Fibroblast of skin of left quadriceps (primary cell): ENCODE measurements around the gene IFNA1.
A peak's percentile ranks its signal among the peaks of the same experiment; 100 is the strongest.
"Not testable (repeated sequence)": the region's sequence is repeated elsewhere in the genome, so short reads cannot be mapped to it uniquely, and the experiment has no call there.

ENCODE experiments used
- DNase-seq, 2 experiments: peaks; one replicate each; pipeline ENCODE4 v3.0.0-alpha.2; 2013; ENCODE audit warnings: low read depth in 2 of 2

The IFNA1 gene

DNA sequence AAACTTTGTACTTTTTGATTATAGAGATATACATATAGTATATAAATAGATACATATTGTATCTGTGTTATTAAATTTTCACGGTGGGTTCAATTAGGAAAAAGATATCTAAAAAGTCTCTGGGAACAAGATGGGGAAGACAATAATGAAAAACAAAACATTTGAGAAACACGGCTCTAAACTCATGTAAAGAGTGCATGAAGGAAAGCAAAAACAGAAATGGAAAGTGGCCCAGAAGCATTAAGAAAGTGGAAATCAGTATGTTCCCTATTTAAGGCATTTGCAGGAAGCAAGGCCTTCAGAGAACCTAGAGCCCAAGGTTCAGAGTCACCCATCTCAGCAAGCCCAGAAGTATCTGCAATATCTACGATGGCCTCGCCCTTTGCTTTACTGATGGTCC is at the start of gene IFNA1:
Gene IFNA1, plus strand, starts transcription at position 301 of the 400 bp plus-strand sequence. Its CDS starts 69 bp downstream, at position 370.
- DNase-seq, result no peak

DNA sequence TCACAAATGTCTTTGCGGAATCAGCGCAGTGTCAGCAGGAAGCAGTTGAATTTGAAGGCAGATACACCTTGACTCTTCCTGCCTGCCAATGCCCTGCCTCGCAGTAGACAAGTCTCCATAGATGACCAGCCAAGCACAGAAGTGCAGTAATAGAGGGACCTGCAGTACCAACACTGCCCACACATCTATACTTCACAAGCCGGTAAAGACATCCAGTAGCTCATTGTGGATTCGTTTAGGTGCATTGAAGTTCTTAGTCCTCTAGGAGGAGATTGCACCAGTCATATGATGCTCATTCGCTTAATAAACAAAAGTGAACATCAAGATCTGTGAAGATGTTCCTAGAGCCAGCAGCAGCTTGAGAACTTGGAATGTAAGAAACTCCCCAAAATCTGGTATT is 48.0 kb upstream of the IFNA1 start:
- no peak for DNase-seq

DNA sequence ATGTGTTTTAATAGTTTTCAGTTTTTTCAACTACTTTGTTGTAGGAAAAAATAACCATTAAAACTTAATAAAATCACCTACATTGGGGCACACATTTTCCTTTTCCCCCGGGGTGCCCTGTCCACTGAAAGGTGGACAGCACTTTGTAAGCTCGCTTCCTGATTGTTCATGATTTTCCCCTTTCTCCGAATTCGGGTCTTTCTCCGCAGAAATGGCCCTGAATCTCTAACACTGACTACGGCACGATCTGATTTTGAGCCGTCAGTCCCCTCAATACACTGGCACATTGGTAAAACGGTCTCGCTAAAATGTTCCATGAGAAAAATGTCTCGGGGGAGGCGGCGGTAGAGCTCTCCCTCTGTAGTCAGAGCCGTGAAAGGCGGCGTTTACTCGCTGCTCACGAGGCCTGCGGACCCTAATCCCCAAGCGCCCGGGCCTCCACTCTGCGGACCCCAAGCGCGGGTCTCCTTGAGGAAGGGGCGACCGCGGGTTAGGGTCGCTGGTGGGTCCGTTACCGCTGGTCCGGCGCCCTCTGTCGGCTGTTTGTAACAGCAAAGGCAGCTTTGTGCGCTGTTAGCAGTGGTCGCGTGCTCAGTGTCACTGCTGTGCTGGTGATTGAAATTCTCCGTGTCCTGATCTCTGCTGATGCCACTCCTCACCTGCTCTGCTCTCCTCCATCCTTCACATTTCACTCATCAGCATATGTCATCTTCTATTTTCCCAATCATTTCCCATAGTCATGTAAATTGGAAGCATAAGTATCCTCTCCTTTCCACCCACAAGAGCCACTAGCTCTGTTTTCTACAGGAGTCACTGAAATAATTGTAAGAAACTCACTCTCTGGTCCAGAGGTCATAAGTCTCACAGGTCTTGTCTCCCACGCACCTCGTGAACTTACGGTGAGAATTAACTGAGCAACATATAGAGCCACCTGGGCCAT is 44.2 kb upstream of the IFNA1 start:
- DNase-seq, result no peak

DNA sequence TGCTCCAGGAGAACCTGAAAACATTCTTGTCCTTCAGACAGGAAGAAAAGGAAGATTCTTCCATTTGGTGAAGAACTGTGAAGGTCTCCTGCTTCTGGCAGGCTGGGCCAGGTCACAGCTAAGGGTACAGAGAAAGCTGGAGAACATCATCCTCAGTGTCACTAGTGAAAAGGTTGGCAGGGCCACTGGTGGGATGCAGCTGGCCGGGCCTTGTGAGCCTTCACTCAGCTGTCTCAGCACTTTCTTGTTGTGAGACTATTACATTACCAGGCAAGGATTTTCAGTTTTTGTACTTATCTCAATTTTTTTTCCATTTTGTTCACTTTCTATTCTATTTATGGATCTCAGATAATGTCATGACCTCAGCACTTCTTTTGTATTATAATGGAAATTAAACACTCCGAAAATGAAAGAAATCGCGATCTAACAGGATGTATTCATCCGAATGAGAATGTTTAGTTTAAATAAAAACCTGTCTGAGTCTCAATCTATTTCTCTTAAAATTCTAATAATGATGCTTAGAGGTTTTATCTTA is 41.2 kb upstream of the IFNA1 start:
- DNase-seq, result no peak

DNA sequence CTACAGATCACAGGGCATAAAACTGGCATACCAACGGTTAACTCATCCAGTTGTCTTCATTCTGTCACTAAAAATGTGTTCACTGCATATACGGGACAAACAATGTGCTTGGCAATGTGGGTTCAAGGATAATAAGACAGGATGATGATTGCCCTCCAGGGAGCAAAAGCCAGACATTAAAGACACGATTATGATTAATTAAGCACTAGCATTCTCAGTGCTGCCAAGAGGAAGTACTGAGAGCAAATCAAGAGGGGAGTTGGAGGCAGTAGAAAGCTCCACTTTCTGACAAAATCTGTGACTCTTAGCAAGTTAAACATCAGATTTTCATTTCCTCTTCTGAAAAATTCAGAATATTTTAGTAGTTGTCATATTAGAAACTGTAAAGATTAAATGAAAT is 40.3 kb upstream of the IFNA1 start:
- no peak for DNase-seq

DNA sequence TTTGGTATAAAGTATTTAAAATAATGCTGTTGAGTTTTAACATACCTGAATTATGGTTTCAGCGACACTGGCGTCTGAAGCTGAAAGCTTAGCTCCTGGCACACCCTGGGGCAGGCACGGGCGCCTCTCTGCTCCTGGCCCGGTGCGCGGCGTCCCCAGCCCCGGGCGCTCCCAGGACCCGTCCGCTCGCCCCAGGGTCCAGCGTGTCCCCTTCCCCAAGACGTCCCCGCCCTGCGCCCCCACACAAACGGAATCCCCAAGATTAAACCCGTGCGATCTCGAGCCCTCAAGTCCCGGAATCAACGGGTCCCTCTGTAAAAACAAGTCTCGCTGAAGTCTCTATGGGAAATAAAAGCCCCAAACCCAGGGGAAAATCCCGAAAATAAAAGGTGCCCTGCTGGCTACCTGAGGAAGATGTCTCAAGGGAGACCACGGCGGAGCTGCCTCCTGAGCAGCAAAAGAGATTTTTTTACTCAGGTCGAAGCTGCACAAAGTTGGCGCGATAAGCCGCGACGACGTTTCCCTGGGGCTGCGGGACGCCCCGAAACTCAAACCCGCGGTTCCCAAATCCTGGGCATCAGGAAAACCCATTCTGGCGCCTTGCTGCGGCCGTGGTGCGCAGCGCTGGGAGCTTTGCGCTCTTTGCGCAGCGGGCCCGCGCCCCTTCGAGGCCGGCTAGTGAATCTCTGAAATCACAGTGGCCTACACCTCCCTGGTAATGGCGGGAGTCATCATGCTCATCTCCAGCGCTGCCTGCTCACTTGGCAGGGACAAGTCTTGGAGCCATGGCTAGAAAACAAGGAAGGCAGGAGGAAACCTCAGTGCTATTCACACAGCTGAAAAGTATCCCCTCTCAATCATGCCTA is 37.6 kb upstream of the IFNA1 start:
- no peak for DNase-seq

DNA sequence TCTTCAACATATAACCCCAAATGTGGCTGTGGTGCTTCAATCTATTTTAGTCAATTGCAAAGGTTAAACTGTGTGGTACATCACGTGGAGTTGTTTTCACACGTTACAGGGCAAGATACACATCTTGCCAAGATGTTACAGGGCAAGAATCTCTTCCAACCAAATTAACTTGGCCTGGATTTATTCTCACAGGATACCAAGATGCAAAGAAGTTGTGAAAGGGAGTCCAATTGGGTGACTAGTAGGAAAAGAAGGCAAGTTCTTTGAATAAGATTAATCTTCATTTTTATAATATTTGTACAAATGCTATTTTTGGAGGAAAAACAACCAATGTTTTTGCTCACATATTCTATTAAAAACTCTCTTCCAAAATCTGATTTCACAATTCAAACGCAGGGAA is 36.1 kb upstream of the IFNA1 start:
- DNase-seq, result no peak

DNA sequence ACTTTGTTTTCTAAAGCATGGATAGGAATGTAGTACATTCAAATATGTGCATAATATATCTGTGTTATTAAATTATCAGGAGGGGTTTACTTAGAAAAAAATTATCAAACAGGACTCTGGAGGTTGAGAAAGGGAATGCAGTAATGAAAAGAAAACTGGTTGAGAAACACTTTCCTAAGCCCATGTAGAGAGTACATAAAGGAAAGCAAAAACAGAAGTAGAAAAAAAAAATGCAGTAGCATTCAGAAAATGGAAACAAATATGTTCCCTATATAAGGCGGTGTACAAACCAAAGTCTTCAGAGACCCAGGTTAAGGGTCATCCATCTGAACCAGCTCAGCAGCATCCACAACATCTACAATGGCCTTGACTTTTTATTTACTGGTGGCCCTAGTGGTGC is 31.4 kb upstream of the IFNA1 start, which contains the start of gene IFNA8:
Gene IFNA8, plus strand, starts transcription at position 301 of the 400 bp plus-strand sequence. Its CDS starts 60 bp downstream, at position 361.
- no peak for DNase-seq

DNA sequence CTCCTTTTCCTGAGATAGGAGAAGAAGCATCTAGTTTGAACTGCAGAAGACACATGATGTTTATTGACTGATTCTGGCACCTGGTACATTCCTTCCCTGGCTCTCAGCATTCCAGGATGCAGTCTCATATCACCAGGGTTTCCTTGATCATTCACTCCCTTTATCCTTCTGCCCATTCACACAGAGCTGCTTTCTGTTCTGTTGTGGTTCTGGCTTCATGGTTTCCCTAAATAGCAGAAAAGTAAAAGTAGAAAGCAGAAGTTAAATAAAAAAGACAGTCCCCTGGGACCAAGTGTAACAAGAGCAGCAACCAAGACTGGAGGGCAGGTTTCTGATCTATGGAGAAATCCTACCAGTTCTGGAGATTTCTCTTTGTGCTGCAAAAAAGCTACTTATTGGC is 28.1 kb upstream of the IFNA1 start:
- no peak for DNase-seq

DNA sequence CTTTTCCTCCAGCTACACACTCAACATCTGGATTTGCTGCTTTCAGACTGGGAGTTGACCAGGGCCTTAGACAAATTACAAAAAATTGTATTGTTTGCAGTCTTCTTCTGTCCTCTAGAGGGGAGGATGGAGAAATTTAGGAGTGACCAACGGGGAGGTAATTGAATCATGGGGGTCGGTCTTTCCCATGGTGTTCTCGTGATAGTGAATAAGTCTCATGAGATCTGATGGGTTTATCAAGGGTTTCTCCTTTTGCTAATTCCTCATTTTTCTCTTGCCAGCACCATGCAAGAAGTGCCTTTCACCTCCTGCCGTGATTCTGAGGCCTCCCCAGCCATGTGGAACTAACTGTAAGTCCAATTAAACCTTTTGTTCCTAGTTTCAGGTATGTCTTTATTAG is 27.1 kb upstream of the IFNA1 start:
- no peak for DNase-seq

DNA sequence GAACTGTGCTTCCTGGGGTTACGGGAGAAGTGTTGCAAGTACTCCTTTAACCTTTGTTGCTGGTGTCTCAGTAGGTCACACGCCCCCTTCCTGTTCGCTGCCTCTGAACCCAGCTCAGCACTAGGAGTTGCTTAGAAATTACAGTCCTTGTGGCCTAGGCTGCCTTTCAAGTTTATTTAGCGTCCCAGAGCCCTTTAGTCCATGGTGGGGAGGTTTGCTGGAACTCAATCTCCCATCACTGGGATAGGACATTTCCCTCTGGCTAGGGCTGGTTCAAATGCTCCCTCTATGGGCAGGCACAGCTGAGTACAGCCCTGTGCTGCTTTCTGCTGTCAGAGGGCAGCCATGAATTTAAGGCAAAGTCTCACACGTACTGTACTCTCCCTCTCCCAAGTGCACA is 26.6 kb upstream of the IFNA1 start:
- no peak for DNase-seq

DNA sequence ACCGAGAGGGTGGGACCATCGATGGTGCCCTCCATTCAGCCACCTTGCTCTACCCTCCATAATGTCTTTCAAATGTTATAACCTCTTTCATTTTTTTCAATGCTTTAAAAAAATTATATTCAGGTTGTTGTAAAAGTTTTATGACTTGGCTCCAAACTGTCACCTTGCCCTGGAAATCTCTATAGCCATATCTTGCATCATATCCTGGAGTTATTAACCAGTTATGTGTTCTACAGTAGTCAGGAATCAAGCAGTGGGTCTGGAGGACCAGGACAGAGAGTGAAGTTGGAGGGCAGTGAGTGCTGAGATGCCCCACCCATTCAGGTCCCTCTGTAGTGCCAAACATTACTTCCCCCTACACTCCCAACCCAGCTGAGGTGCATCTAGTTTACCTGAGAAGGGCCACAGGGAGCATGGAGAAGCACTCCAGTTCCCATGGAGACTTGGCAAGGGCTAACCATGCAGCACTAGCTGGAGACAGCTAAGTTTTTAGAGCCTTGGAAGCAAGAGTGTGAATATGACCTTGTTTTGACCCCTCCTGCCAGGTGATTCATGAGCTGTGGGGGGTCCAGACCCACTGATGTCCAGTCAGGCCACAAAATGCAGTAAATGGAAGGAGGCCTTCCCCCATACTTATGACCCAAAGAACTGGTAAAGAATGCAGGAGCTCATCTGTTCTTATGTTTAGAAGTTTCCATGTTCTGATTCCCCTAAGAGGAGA is 25.9 kb upstream of the IFNA1 start:
- DNase-seq, result no peak

DNA sequence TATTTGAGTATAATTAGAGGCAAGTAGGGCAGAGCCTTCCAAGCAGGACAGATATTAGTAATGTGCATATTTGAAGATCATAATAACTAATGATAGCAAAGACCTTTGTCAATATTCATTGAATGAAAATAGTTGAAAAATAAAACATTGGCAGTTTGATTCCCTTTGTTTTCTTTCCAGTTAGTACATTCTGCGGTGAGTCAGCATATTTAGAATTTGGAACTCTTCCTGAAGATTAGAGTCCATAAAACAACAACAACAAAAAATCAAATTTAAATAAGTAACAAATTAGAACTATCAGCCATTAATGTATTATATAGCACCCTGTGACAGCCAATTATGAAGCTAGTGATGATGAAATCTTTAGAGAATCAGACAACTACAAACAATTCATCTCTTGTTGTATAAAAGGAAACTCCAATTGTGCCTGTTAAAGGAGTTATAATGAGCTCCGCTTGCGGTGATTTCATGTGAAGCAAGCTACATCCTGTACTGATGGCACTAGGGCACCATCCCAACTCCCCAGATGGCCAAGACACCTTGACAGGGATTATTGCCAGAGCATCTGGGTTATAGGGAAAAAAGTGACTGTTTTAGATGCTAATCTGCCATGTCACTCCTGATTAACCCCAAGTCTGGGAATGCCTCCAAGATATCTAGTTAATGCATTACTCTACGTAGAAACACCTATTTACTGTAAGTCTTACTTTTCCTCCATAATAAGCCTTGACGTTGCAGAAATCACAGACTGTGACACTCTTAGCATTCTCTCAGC is 24.6 kb upstream of the IFNA1 start:
- DNase-seq, result no peak

DNA sequence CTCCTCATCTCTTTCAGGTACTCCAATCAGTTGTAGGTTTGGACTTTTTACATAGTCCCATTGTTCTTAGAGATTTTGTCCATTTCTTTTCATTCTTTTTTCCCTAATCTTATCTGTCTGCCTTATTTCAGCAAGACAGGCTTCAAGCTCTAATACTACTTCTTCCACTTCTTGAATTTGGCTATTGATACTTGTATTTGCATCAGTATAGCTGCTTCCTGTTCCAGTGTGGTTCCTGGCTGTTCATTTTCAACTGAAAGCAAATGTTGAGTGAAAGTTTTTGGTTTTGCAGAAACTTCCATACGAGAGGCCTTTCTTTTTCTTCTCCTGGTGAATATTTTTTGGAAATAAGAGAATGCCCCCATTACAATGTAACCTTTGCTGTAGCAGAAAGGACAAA is 12.0 kb upstream of the IFNA1 start:
- DNase-seq, result no peak

DNA sequence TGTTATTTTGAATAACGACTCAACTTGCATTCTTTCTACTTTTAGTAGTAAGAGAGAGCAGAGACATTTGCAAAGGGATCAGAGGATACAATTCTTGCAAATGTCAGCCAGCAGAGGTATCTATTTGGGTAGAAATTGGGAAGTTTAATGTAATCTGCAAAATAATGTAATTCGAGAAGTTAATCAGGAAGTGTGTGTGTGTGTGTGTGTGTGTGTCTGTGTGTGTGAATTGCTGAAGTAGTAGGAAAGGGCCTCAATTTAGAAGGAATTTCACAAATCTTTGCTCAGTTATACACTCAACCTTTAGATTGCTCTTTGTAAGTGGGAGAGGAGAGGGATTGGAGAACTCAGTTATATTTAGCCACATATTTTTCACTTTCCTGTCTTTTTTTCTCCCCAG is 11.0 kb upstream of the IFNA1 start:
- DNase-seq, result no peak

DNA sequence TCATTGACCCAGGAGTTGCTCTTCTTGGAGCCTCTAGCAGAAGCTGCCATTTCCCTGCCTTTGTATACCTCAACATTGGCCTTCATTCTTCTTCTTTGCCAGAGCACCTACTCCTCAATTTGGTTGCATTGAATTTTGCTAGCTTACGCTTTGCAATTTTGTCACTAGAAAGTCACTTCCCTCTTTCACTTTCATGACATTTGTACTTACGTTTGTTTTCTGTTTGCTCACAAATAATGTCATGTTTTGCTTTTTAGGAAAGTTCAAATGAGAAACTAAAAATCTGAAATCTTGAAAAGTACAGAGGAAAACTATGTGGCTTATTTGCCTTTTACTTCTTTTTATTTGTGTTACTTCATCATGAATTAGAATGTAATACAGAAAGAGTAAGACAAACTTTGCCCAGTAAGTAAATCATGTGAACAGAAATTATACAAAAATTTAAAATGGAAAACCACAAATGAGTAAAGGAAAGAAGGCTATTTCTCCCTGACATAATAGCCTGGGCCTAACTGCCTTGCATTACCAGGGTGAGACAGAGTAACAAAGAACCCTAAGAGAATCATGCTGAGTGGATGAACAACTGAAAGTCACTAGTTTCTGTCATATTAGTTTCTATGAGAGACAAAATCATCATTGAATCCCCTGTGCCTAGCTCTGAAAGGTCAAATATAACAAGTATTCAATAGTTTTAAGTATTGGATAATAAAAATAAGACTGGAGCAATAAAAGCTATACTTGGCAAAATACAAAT is 7.4 kb upstream of the IFNA1 start:
- no peak for DNase-seq

DNA sequence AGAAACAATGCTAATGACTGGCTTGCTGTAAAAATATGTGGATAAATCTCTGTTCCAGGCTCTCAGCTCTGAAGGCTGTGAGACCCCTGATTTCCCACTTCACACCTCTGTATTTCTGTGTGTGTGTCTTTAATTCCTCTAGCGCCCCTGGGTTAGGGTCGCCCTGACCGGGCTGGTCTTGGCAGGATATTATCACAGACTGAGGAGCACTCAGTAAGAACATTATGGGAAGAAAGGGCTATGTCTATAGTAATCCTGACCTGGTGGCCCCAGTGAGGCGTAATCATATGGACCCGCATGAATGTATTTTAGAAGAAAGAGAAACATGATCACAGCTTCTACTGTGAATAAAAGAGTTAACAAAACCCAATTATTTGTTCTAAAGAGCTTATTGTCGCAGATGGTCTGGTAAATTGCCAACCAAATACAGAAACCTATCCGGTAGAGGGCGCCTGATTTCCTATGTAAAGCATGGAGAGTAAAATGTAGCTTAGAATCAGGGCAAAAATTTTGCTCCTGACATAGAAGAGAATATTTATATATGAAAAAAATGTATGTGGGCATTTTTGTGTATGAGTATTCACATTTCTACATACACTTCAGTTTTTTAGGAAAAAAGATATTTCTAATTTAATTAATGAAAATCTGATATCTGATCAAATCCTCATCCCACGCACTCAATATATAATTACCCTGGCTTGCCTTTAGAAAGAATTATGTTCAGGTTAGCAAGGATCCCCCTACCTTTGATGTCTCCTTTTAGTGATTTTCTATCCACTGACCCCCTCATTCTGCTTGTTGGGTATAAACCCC is 5.8 kb upstream of the IFNA1 start:
- peak; percentile 42 to 52 for DNase-seq

DNA sequence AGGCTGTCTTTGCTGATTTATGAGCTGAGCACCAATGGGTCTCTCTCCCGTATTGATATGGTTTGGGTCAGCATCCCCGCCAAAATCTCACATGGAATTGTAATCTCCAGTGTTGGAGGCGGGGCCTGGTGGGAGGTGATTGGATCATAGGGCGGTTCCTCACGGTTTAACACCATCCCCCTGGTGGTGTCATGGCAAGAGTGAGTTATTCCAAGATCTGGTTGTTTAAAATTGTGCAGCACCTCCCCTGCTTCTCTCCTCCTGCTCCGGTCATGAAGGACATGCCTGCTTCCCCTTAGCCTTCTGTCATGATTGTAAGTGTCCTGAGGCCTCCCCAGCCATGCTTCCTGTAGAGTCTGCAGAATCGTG is 5.2 kb upstream of the IFNA1 start:
- not testable (repeated sequence) for DNase-seq

DNA sequence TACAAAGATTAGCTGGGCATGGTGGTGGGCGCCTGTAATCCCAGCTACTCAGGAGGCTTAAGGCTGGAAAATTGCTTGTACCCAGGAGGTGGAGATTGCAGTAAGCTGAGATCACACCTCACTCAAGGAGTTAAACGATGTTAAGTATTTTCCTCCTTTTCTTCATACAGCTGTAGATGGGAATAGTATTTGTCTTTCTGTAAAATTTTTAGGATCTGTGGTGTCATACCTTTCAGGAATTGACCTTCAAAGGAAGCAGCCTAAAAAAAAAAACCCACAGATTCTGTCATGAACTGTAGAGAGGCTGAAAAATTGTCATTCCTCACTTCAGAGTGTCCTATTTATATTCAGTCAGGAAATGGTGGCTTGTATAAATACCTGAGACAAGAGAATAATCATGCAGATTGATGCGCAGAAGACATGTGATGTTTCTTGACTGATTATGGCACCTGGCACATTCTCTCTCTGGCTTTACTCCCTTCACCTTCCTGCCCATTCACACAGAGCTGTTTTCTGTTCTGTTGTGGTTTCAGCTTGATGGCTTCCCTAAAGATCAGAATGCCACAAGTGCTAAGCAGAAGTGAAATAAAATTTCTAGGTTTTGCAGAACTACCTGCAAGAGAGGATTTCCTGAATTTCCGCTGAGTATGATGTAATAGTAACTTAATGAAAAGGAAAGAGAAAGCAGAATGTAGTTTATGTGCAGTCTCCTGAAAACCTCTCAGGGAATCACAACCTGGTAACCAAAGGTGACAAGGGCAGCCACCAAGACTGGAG is 3.8 kb downstream of the IFNA1 start:
- DNase-seq, result no peak
